Stimulated activated naive CD8-positive, alpha-beta T cell treated with anti-CD3 and anti-CD28 coated beads, Interleukin-15, Interleukin-2, amounts not matched to agents 100 ng/mL and 50 ng/mL, for 24 hours (primary cell): ENCODE data around the gene FABP2.
A peak's percentile ranks its signal among the peaks of the same experiment; 100 is the strongest.
"Not testable (repeated sequence)": the region's sequence is repeated elsewhere in the genome, so short reads cannot be mapped to it uniquely, and the experiment has no call there.

Experiments
- H3K27ac Mint-ChIP-seq: one replicate; pipeline ENCODE4 v1.8.0; 2021; ENCODE audit warnings: mild to moderate bottlenecking, mixed read lengths
- H3K27me3 Mint-ChIP-seq: one replicate; pipeline ENCODE4 v1.8.0; 2021; ENCODE audit warnings: mixed read lengths
- H3K36me3 Mint-ChIP-seq: one replicate; pipeline ENCODE4 v1.8.0; 2021; ENCODE audit warnings: low read depth, mixed read lengths
- H3K4me1 Mint-ChIP-seq: one replicate; pipeline ENCODE4 v1.8.0; 2021; ENCODE audit warnings: low read depth, mixed read lengths
- H3K4me3 Mint-ChIP-seq: one replicate; pipeline ENCODE4 v1.8.0; 2021; ENCODE audit warnings: mild to moderate bottlenecking, mixed read lengths
- H3K9me3 Mint-ChIP-seq: one replicate; pipeline ENCODE4 v1.8.0; 2021; ENCODE audit warnings: mixed read lengths

Gene FABP2

GRCh38 chr4:119321921-119322687 lies at the start of gene FABP2:
Gene FABP2 (minus strand): TSS chr4:119322138. CDS start chr4:119322102, 36 bp downstream.
- H3K27ac Mint-ChIP-seq = no peak within 1 kb of the TSS
- no peaks in the 10 kb centered on the region for H3K36me3 Mint-ChIP-seq
- no peaks in the 10 kb centered on the region for H3K9me3 Mint-ChIP-seq
- no peaks in the 10 kb centered on the region for H3K4me1 Mint-ChIP-seq
- no peak within 1 kb of the TSS for H3K4me3 Mint-ChIP-seq
- peaks cover 9% of the 10 kb centered on the region for H3K27me3 Mint-ChIP-seq

GRCh38 chr4:119370951-119371683 lies 49.2 kb upstream of the FABP2 start:
- H3K27ac Mint-ChIP-seq = not testable (repeated sequence)

GRCh38 chr4:119370392-119370791 lies 48.5 kb upstream of the FABP2 start:
- not testable (repeated sequence) for H3K27me3 Mint-ChIP-seq, H3K9me3 Mint-ChIP-seq, H3K36me3 Mint-ChIP-seq
- Mint-ChIP-seq H3K4me1 (peaks cover 31% of the 10 kb centered on the region), H3K27ac (peak overlapping the region; percentile 36), H3K4me3 (peak overlapping the region; percentile 10)

More at GRCh38 chr4:119370951-119371683, 49.2 kb upstream of the FABP2 start:
- H3K4me1 Mint-ChIP-seq = peaks cover 35% of the 10 kb centered on the region
- not testable (repeated sequence) for H3K9me3 Mint-ChIP-seq, H3K36me3 Mint-ChIP-seq, H3K27me3 Mint-ChIP-seq
- H3K4me3 Mint-ChIP-seq = peak overlapping the region; percentile 10

- not testable (repeated sequence) for H3K4me3 Mint-ChIP-seq, H3K27me3 Mint-ChIP-seq, H3K36me3 Mint-ChIP-seq, H3K9me3 Mint-ChIP-seq, H3K27ac Mint-ChIP-seq
- H3K4me1 Mint-ChIP-seq = peaks cover 19% of the 10 kb centered on the region
Measured at GRCh38 chr4:119366802-119367201, 44.9 kb upstream of the FABP2 start.

- H3K36me3 Mint-ChIP-seq, H3K4me1 Mint-ChIP-seq, H3K4me3 Mint-ChIP-seq: not testable (repeated sequence)
Measured at GRCh38 chr4:119364203-119364602, 42.3 kb upstream of the FABP2 start.

GRCh38 chr4:119363372-119363771 lies 41.4 kb upstream of the FABP2 start:
- H3K4me1 Mint-ChIP-seq, H3K9me3 Mint-ChIP-seq, H3K36me3 Mint-ChIP-seq, H3K27ac Mint-ChIP-seq, H3K27me3 Mint-ChIP-seq, H3K4me3 Mint-ChIP-seq: not testable (repeated sequence)

More at GRCh38 chr4:119364203-119364602, 42.3 kb upstream of the FABP2 start:
- not testable (repeated sequence) for H3K27me3 Mint-ChIP-seq, H3K27ac Mint-ChIP-seq, H3K9me3 Mint-ChIP-seq

- H3K27ac Mint-ChIP-seq, H3K4me1 Mint-ChIP-seq, H3K27me3 Mint-ChIP-seq, H3K4me3 Mint-ChIP-seq, H3K9me3 Mint-ChIP-seq, H3K36me3 Mint-ChIP-seq: not testable (repeated sequence)
Measured at GRCh38 chr4:119362413-119362812, 40.5 kb upstream of the FABP2 start.

- H3K4me3 Mint-ChIP-seq, H3K4me1 Mint-ChIP-seq, H3K36me3 Mint-ChIP-seq, H3K27me3 Mint-ChIP-seq, H3K9me3 Mint-ChIP-seq, H3K27ac Mint-ChIP-seq: not testable (repeated sequence)
Measured at GRCh38 chr4:119359873-119360272, 37.9 kb upstream of the FABP2 start.

GRCh38 chr4:119356796-119357195 lies 34.9 kb upstream of the FABP2 start:
- not testable (repeated sequence) for H3K27me3 Mint-ChIP-seq, H3K4me3 Mint-ChIP-seq, H3K36me3 Mint-ChIP-seq, H3K27ac Mint-ChIP-seq, H3K4me1 Mint-ChIP-seq, H3K9me3 Mint-ChIP-seq

GRCh38 chr4:119356041-119356440 lies 34.1 kb upstream of the FABP2 start:
- not testable (repeated sequence) for H3K27ac Mint-ChIP-seq, H3K4me3 Mint-ChIP-seq, H3K9me3 Mint-ChIP-seq, H3K27me3 Mint-ChIP-seq, H3K36me3 Mint-ChIP-seq, H3K4me1 Mint-ChIP-seq

GRCh38 chr4:119353364-119353763 lies 31.4 kb upstream of the FABP2 start:
- H3K4me3 Mint-ChIP-seq, H3K9me3 Mint-ChIP-seq, H3K27ac Mint-ChIP-seq, H3K27me3 Mint-ChIP-seq, H3K4me1 Mint-ChIP-seq, H3K36me3 Mint-ChIP-seq: not testable (repeated sequence)

- H3K9me3 Mint-ChIP-seq, H3K36me3 Mint-ChIP-seq, H3K4me1 Mint-ChIP-seq, H3K27me3 Mint-ChIP-seq, H3K27ac Mint-ChIP-seq, H3K4me3 Mint-ChIP-seq: not testable (repeated sequence)
Measured at GRCh38 chr4:119348169-119348568, 26.2 kb upstream of the FABP2 start.

- not testable (repeated sequence) for H3K4me3 Mint-ChIP-seq, H3K27me3 Mint-ChIP-seq, H3K27ac Mint-ChIP-seq, H3K4me1 Mint-ChIP-seq, H3K9me3 Mint-ChIP-seq, H3K36me3 Mint-ChIP-seq
Measured at GRCh38 chr4:119343293-119343692, 21.4 kb upstream of the FABP2 start.

GRCh38 chr4:119339895-119340294 lies 18.0 kb upstream of the FABP2 start:
- H3K36me3 Mint-ChIP-seq, H3K4me3 Mint-ChIP-seq, H3K9me3 Mint-ChIP-seq, H3K4me1 Mint-ChIP-seq, H3K27ac Mint-ChIP-seq, H3K27me3 Mint-ChIP-seq: not testable (repeated sequence)

GRCh38 chr4:119337010-119337409 lies 15.1 kb upstream of the FABP2 start:
- no peaks in the 10 kb centered on the region for H3K9me3 Mint-ChIP-seq

More at GRCh38 chr4:119337010-119337409, 15.1 kb upstream of the FABP2 start:
- no peaks in the 10 kb centered on the region for H3K27me3 Mint-ChIP-seq
- H3K36me3 Mint-ChIP-seq = no peaks in the 10 kb centered on the region
- no peak overlapping the region for H3K4me3 Mint-ChIP-seq
- no peak overlapping the region for H3K27ac Mint-ChIP-seq
- H3K4me1 Mint-ChIP-seq = no peaks in the 10 kb centered on the region
